Neural cell (in vitro differentiated cells): ENCODE data around the gene RRP7A. TPM values are rescaled to one million over a fixed set of nuclear protein-coding genes. Genes with fewer than 3 reads are reported as not detected.

ENCODE experiments used
- H2AFZ ChIP-seq: fragments of 200-600, 300-800 bp; sonication (generic), shearing (Covaris generic); 2 replicates; pipeline ENCODE4 v1.6.0; 2014; ENCODE audit warnings: low read depth, mild to moderate bottlenecking, antibody characterized with exemption, low read length, moderate library complexity
- H3F3A ChIP-seq: fragments of 200-600 bp; shearing (Covaris generic); 2 replicates; pipeline ENCODE4 v1.6.1; 2016; ENCODE audit warnings: mild to moderate bottlenecking, moderate library complexity, mixed read lengths, antibody characterized with exemption, low read length; ENCODE audit not compliant: insufficient read depth, poor library complexity, severe bottlenecking
- H3K27ac ChIP-seq: fragments of 200-600, 300-800 bp; sonication (generic), shearing (Covaris generic); 2 replicates; pipeline ENCODE4 v1.5.1; 2014; ENCODE audit warnings: mild to moderate bottlenecking, low read length, moderate library complexity
- H3K27me3 ChIP-seq: fragments of 300-800, 200-600 bp; sonication (generic), shearing (Covaris generic); 2 replicates; pipeline ENCODE4 v1.6.0; 2014; ENCODE audit warnings: mild to moderate bottlenecking, low read depth, low read length, moderate library complexity; ENCODE audit not compliant: insufficient read depth
- H3K36me3 ChIP-seq: fragments of 300-800, 200-600 bp; sonication (generic), shearing (Covaris generic); 2 replicates; pipeline ENCODE4 v1.5.1; 2014; ENCODE audit warnings: mild to moderate bottlenecking, antibody characterized with exemption, low read length, moderate library complexity; ENCODE audit not compliant: insufficient read depth
- H3K4me2 ChIP-seq: fragments of 300-800, 200-600 bp; sonication (generic), shearing (Covaris generic); 2 replicates; pipeline ENCODE4 v1.6.0; 2014; ENCODE audit warnings: mild to moderate bottlenecking, low read length
- H3K4me3 ChIP-seq: fragments of 300-800, 200-600 bp; sonication (generic), shearing (Covaris generic); 2 replicates; pipeline ENCODE4 v1.5.1; 2014; ENCODE audit warnings: mild to moderate bottlenecking, low read length, moderate library complexity
- H3K79me2 ChIP-seq: fragments of 200-600 bp; shearing (Covaris generic); replicated peaks from 2 replicates; pipeline ENCODE4 v1.6.0; 2014; ENCODE audit warnings: mild to moderate bottlenecking, low read length, moderate library complexity; ENCODE audit not compliant: insufficient read depth
- H3K9ac ChIP-seq: fragments of 300-800, 200-600 bp; sonication (generic), shearing (Covaris generic); 2 replicates; pipeline ENCODE4 v1.6.1; 2016; ENCODE audit warnings: mild to moderate bottlenecking, low read length, mixed read lengths
- H3K9me2 ChIP-seq: fragments of 200-600 bp; shearing (Covaris generic); 2 replicates; pipeline ENCODE4 v1.6.1; 2016; ENCODE audit warnings: mild to moderate bottlenecking, low read length, mixed read lengths; ENCODE audit not compliant: insufficient read depth
- H3K9me3 ChIP-seq: fragments of 200-600, 300-800 bp; sonication (generic), shearing (Covaris generic); 2 replicates; pipeline ENCODE4 v1.6.1; 2016; ENCODE audit warnings: mild to moderate bottlenecking, mixed run types, low read length, moderate library complexity, mixed read lengths
- H4K20me1 ChIP-seq: fragments of 200-600 bp; shearing (Covaris generic); 2 replicates; pipeline ENCODE4 v1.6.1; 2016; ENCODE audit warnings: mild to moderate bottlenecking, mixed run types; ENCODE audit not compliant: insufficient read depth
- CTCF ChIP-seq: fragments of 450-650 bp; IDR thresholded peaks from 2 replicates; pipeline ENCODE4 v1.5.1; 2014; ENCODE audit warnings: antibody characterized with exemption, mild to moderate bottlenecking, moderate library complexity; ENCODE audit not compliant: poor library complexity, severe bottlenecking
- EP300 ChIP-seq: fragments of 450-650 bp; conservative IDR thresholded peaks from 2 replicates; pipeline ENCODE4 v1.6.1; 2014; ENCODE audit warnings: antibody characterized with exemption, mild to moderate bottlenecking, moderate library complexity; ENCODE audit not compliant: poor library complexity, severe bottlenecking
- EZH2 ChIP-seq: fragments of 200-600, 300-800 bp; shearing (Covaris generic), sonication (generic); IDR thresholded peaks from 2 replicates; pipeline ENCODE4 v1.6.1; 2014; ENCODE audit warnings: antibody characterized with exemption, low read length, borderline replicate concordance, mild to moderate bottlenecking; ENCODE audit not compliant: insufficient read depth, poor library complexity, severe bottlenecking
- MXI1 ChIP-seq: fragments of 450-650 bp; conservative IDR thresholded peaks from 2 replicates; pipeline ENCODE4 v1.6.1; 2014; ENCODE audit warnings: antibody characterized with exemption, mild to moderate bottlenecking; ENCODE audit not compliant: poor library complexity, severe bottlenecking
- POLR2AphosphoS5 ChIP-seq: IDR thresholded peaks from 2 replicates; pipeline ENCODE4 v1.6.1; 2012
- RAD21 ChIP-seq: fragments of 450-650 bp; conservative IDR thresholded peaks from 2 replicates; pipeline ENCODE4 v1.6.1; 2014; ENCODE audit warnings: antibody characterized with exemption, mild to moderate bottlenecking, moderate library complexity
- REST ChIP-seq: IDR thresholded peaks from 2 replicates; pipeline ENCODE4 v1.6.1; 2012; ENCODE audit warnings: borderline replicate concordance
- SMC3 ChIP-seq: fragments of 450-650 bp; conservative IDR thresholded peaks from 2 replicates; pipeline ENCODE4 v1.6.1; 2014; ENCODE audit warnings: antibody characterized with exemption, mild to moderate bottlenecking, moderate library complexity; ENCODE audit not compliant: poor library complexity
- TAF1 ChIP-seq: IDR thresholded peaks from 2 replicates; pipeline ENCODE4 v1.6.1; 2012; ENCODE audit warnings: low read depth
- polyA plus RNA-seq: library from polyadenylated mRNA; depleted of rRNA; stranded (reverse); fragments of >200 nt; gene quantifications from 2 replicates; pipeline ENCODE4 v1.2.3, GENCODE V29; 2014

Gene RRP7A
- polyA plus RNA-seq, 1 donor from 2014 or later, result 27.8 TPM

- Histone ChIP-seq H3K9me2 (no peaks in the 10 kb centered on the region), H3K36me3 (no peaks in the 10 kb centered on the region), H3K79me2 (no peaks in the 10 kb centered on the region), H3K9me3 (no peaks in the 10 kb centered on the region), H3K4me3 (no peak overlapping the region), H3K9ac (no peak overlapping the region), H3K27me3 (no peaks in the 10 kb centered on the region), H4K20me1 (no peaks in the 10 kb centered on the region), H3K27ac (no peak overlapping the region), H2AFZ (no peak overlapping the region), H3K4me2 (no peak overlapping the region), H3F3A (no peaks in the 10 kb centered on the region)
- no peak for TF ChIP-seq REST
- TF ChIP-seq RAD21, result no peak
- no peak for TF ChIP-seq MXI1
- no peak for TF ChIP-seq POLR2AphosphoS5
- TF ChIP-seq EZH2, result no peak
- TF ChIP-seq CTCF, result no peak
- TF ChIP-seq SMC3, result no peak
- no peak for TF ChIP-seq TAF1
- no peak for TF ChIP-seq EP300
Observed at GRCh38 chr22:42493393-42493792, 26.2 kb downstream of the RRP7A start.

GRCh38 chr22:42492323-42492690 is 27.3 kb downstream of the RRP7A start:
- Histone ChIP-seq H4K20me1 (no peaks in the 10 kb centered on the region), H3K9me2 (no peaks in the 10 kb centered on the region), H3K27ac (no peak overlapping the region), H2AFZ (no peak overlapping the region), H3K4me3 (no peak overlapping the region), H3K9me3 (no peaks in the 10 kb centered on the region), H3K9ac (no peak overlapping the region), H3K36me3 (no peaks in the 10 kb centered on the region), H3F3A (no peaks in the 10 kb centered on the region), H3K27me3 (no peaks in the 10 kb centered on the region), H3K79me2 (no peaks in the 10 kb centered on the region), H3K4me2 (no peak overlapping the region)
- TF ChIP-seq POLR2AphosphoS5 (no peak), MXI1 (no peak), RAD21 (no peak), EP300 (no peak), REST (no peak), CTCF (no peak), SMC3 (no peak), EZH2 (no peak), TAF1 (no peak)
